Thoracic aorta (tissue), 2 donors: ENCODE data around the gene NEBL. TPM values are rescaled to one million over a fixed set of nuclear protein-coding genes. Genes with fewer than 3 reads are reported as not detected.
A peak's percentile ranks its signal among the peaks of the same experiment; 100 is the strongest.

Experiments used
- ATAC-seq: fragments of 150-250 bp; one replicate; pipeline ENCODE4 v1.8.0; 2017; ENCODE audit warnings: low read depth; ENCODE audit not compliant: insufficient number of reproducible peaks, low FRiP score
- DNase-seq: peaks from one replicate; pipeline ENCODE4 v3.0.0-alpha.2; 2020; ENCODE audit warnings: low spot score
- H3K27ac ChIP-seq, 2 donors: fragments of 200-600 bp; sonication (generic); 1 replicate in 1 of 2; 2 replicates in 1 of 2; pipeline ENCODE4 v1.5.1; 2016; ENCODE audit warnings: mild to moderate bottlenecking in 2 of 2, moderate library complexity in 2 of 2
- H3K27me3 ChIP-seq: fragments of 200-600 bp; sonication (generic); replicated peaks from 2 replicates; pipeline ENCODE4 v1.6.0; 2016; ENCODE audit warnings: mild to moderate bottlenecking; ENCODE audit not compliant: insufficient read depth
- H3K36me3 ChIP-seq: fragments of 200-600 bp; sonication (generic); one replicate; pipeline ENCODE4 v1.5.1; 2016
- H3K4me1 ChIP-seq, 2 donors: fragments of 200-600 bp; sonication (generic); 1 replicate in 1 of 2; 2 replicates in 1 of 2; pipeline versions ENCODE4 v1.5.1 to v1.6.0; 2016; ENCODE audit warnings: low read depth in 2 of 2, mild to moderate bottlenecking in 1 of 2; ENCODE audit not compliant: control insufficient read depth in 1 of 2
- H3K4me3 ChIP-seq: fragments of 200-600 bp; sonication (generic); 2 replicates; pipeline ENCODE4 v1.5.1; 2016; ENCODE audit warnings: mild to moderate bottlenecking
- H3K9me3 ChIP-seq: fragments of 200-600 bp; sonication (generic); 2 replicates; pipeline ENCODE4 v1.5.1; 2016
- CTCF ChIP-seq: fragments of 200-600 bp; sonication (generic); IDR thresholded peaks from one replicate; pipeline ENCODE4 v1.5.1; 2019; ENCODE audit warnings: antibody characterized with exemption
- total RNA-seq, 2 donors: library from RNA; depleted of rRNA; stranded (reverse); fragments of >200 nt; gene quantifications; one replicate each; pipeline versions ENCODE4 v1.1.0 to v1.2.3, GENCODE V29; 2016

NEBL gene
- total RNA-seq, 2 donors from 2014 or later: 1.4 to 4.7 TPM

- TF ChIP-seq CTCF: no peak
- Histone ChIP-seq H3K27me3 (no peaks in the 10 kb centered on the region), H3K36me3 (no peaks in the 10 kb centered on the region), H3K27ac (peak overlapping the region; percentile 27 to 50), H3K4me1 (peaks cover 5 to 23% of the 10 kb centered on the region in 2 donors), H3K9me3 (no peaks in the 10 kb centered on the region), H3K4me3 (no peak overlapping the region)
- ATAC-seq (no peak), DNase-seq (no peak)
Measured at GRCh38 chr10:20767028-20767427, 130.1 kb downstream of the NEBL start.

- ATAC-seq: no peak
- DNase-seq: no peak
- no peaks in the 10 kb centered on the region for H3K36me3 ChIP-seq
- peaks cover 11 to 35% of the 10 kb centered on the region in 2 donors for H3K4me1 ChIP-seq
- no peak overlapping the region for H3K4me3 ChIP-seq
- TF ChIP-seq CTCF: no peak
- H3K27me3 ChIP-seq: no peaks in the 10 kb centered on the region
- no peaks in the 10 kb centered on the region for H3K9me3 ChIP-seq
- no peak overlapping the region for H3K27ac ChIP-seq
Measured at GRCh38 chr10:20765066-20765465, 132.0 kb downstream of the NEBL start.

GRCh38 chr10:20760460-20760859, 136.7 kb downstream of the NEBL start:
- TF ChIP-seq CTCF: no peak
- H3K9me3 ChIP-seq: no peaks in the 10 kb centered on the region
- peaks cover 10 to 17% of the 10 kb centered on the region in 2 donors for H3K4me1 ChIP-seq
- peak overlapping the region; percentile 25 to 29 for H3K27ac ChIP-seq
- ATAC-seq: no peak
- no peaks in the 10 kb centered on the region for H3K27me3 ChIP-seq
- DNase-seq: no peak
- H3K4me3 ChIP-seq: no peak overlapping the region
- H3K36me3 ChIP-seq: no peaks in the 10 kb centered on the region

GRCh38 chr10:20748551-20748950, 148.6 kb downstream of the NEBL start:
- no peak for TF ChIP-seq CTCF

GRCh38 chr10:20747782-20748181, 149.3 kb downstream of the NEBL start:
- no peak for ATAC-seq

More at GRCh38 chr10:20748551-20748950, 148.6 kb downstream of the NEBL start:
- Histone ChIP-seq H3K27me3 (no peaks in the 10 kb centered on the region), H3K27ac (peak overlapping the region; percentile 33 to 46), H3K9me3 (peaks cover 9% of the 10 kb centered on the region), H3K36me3 (no peaks in the 10 kb centered on the region), H3K4me3 (no peak overlapping the region), H3K4me1 (peaks cover 12 to 52% of the 10 kb centered on the region in 2 donors)
- no peak for DNase-seq
- no peak for ATAC-seq

More at GRCh38 chr10:20747782-20748181, 149.3 kb downstream of the NEBL start:
- H3K27me3 ChIP-seq: no peaks in the 10 kb centered on the region
- no peak overlapping the region for H3K4me3 ChIP-seq
- H3K9me3 ChIP-seq: peaks cover 9% of the 10 kb centered on the region
- peaks cover 13 to 59% of the 10 kb centered on the region in 2 donors for H3K4me1 ChIP-seq
- no peak for DNase-seq
- TF ChIP-seq CTCF: no peak
- no peaks in the 10 kb centered on the region for H3K36me3 ChIP-seq
- H3K27ac ChIP-seq: peak overlapping the region; percentile 33 to 46
